GM19240 (cell line): ENCODE data around the gene TJP1.
"Not testable (repeated sequence)": the region's sequence is repeated elsewhere in the genome, so short reads cannot be mapped to it uniquely, and the experiment has no call there.

Experiments used
- DNase-seq: peaks from one replicate; pipeline ENCODE4 v3.0.0; 2011; ENCODE audit warnings: low spot score; ENCODE audit not compliant: insufficient read length

The TJP1 gene

DNA sequence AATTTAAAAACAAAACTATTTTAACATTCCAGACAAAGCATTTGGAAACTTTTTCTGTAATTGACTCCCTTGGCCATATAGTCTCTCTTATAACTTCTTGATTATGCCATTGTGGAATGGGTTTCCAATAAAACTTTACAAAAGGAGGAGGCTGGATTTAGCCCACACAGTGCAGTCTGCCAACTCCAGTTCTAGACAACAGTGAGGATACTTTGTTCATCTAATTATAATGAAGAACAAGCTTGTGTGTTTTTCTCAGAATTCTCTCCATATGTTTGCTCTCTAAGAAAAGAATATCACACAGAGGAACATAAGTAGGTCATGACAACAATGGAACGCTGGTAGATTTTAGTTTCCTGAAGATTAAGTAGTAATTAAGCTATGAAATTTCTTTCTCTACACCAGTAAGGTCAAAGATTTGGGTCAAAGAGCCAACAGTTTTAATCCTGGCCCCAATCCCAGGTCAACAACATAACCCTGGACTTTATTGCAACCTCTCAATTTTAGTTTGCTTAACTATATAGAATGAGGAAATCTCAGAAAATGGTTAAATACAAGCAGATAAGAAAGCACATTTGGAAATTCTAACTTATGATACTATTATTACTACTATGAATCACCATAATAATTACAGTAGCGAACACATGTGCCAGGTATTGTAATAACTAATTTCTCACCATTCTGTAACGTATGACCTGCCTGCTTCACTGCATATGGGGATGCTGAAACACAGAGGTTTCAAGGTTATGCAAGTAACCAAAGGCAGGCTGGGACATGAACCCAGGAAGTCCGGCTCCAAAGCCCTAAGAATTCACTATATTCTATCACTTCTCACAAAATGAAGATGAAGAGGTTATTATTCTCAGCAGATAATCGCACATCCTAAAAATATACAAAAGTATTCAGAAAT lies 65.7 kb downstream of the TJP1 start:
- no peak for DNase-seq

DNA sequence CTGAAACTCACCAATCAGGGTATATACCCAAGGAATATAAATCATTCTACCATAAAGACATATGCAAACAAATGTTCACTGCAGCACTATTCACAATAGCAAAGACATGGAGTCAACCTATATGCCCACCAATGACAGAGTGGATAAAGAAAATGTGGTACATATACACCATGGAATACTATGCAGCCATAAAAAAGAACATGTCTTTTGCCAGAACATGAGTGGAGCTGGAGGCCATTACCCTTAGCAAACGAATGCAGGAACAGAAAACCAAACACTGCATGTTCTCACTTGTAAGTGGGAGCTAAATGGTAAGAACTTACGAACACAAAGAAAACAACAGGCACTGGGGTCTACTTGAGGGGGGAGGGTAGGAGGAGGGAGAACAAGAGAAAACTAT lies 68.3 kb downstream of the TJP1 start:
- not testable (repeated sequence) for DNase-seq

DNA sequence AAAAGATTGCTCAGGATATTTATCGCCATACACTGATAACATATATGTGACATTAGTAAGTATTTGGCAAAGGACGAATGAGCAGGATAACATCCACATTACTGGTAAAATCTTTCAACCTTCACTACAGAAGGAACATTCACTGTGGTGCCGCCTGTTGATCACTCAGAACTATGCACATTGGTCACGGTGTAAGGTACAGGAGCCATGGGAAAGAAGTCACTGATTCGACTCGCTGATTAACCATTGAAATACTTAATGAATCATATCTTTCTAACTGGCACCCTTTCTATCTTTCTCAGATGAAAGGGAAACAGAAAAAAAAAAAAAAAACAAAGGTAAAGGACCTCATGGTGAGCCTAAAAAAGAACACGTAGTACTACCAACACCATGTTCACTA lies 68.8 kb downstream of the TJP1 start:
- no peak for DNase-seq

DNA sequence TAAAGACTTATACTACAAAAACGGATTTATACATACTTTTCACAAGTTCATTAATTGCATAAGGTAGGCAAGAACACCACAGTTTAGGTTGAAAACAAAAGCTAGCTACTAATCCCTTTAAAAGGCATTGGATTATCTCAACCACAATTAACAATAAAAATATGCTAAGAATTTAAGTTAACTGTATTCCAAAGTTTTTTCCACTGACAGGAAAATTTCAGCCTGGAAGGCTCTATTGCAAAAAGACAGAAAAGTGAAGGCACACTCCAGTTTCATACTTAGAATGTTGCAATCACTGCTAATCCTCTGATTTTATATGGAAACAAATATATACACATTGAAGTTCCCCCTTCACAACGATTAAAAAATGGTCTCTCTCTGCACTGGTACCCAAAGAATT lies 71.5 kb downstream of the TJP1 start:
- no peak for DNase-seq

DNA sequence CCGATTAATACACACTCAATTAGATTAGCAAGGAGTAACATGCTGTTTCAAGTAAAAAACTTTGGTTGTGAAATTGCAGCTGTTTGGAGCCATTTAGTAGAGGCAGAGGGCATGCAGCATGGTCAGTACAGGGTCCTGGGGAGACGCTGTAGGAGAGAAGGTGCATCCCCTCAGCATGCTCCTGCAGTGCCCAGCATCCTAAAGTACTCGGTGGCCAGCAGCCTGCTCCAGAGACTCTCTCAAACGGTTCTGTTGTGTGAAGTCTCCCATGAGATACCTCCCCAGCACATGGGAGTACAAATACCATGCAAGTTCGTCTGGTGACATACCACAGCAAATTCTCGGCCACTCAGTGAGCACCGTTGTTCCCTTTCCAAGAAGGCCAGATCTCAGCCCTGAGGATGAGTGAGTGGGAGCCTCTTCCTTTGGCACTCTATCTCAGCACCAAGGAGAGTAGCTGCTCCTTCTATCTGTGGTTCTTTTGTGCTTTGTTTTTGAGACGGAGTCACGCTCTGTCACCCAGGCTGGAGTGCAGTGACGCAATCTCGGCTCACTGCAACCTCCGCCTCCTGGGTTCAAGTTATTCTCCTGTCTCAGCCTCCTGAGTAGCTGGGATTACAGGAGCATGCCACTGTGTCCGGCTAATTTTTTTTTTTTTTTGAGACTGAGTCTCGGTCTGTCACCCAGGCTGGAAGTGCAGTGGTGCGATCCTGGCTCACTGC lies 72.7 kb downstream of the TJP1 start:
- no peak for DNase-seq

DNA sequence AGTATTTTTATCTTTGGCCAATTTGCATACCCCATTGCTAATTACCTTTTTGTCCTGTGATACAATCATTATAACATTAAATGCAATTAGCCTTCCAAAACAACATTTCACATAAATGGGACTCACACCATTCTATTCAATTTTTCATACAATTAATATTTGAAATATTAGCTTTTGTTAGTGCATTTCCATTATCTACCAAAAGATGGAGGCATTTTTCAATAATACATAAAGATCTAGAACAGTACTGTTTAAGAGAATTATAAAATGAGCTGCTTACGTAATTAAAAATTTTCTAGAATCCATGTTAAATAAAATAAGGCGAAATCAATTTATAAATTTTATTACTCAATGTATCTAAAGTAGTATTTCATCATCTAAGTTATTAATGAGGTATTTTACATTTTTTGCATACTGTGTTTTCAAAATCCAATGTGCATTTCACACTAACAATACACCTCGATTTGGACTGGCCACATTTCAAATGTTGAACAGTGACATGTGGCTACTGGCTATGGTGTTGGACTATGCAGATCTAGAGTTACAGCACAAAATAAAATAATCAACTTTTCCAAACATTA lies 74.3 kb downstream of the TJP1 start:
- DNase-seq = no peak

DNA sequence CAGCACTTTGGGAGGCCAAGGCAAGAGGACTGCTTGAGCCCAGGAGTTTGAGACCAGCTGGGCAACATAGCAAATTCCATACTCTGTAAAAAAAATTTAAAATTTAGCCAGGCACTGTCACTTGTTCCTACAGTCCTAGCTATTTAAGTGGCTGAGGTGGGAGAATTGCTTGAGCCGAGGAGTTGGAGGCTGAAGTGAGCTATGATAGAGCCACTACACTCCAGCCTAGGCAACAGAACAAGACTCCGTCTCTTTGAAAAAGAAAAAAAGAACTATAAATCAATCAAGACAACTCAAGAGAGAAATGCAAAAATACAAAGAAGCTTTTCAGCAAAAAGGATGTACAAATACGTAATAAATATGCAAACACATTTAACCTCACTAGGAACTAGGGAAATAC lies 78.8 kb downstream of the TJP1 start:
- no peak for DNase-seq

DNA sequence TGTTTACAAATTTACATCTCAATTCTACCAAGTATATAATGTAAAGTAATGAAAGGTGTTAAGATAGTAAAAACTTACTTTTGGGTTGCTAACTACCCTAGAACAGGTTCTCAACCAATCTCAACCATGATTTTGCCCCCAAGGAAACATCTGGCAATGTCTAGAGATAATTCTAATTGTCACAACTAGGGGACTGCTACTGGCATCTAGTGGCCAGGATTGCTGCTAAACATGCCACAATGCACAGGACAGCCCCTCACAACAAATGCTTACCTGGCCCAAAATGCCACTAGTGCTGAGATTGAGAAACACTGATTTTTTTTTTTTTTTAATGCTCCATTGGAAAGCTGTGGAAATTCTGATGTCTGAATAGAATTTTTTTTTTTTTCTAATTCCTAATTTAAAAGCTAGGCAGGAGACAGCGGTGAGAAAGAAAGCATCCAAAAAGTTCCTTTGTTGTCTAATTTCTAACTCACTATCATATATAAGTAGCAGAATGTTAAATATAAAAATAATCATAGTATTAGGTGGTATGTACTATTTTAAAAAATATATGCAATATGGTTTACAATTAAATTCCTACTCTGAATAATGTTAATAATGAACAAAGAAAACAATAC lies 81.5 kb downstream of the TJP1 start:
- no peak for DNase-seq

DNA sequence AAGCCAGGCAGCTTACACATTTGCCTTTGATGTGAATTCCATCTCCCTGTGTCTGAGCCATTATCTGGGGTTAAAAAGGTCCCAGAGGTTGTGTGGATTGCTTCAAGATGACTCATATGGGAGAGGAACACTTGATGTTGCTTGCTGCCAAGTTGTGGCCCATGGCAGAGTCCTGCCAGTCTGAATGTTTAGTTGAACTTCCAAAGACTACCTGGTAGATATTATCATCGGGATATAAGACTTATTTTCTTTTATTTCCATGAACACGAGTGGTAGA lies 85.6 kb downstream of the TJP1 start:
- no peak for DNase-seq

DNA sequence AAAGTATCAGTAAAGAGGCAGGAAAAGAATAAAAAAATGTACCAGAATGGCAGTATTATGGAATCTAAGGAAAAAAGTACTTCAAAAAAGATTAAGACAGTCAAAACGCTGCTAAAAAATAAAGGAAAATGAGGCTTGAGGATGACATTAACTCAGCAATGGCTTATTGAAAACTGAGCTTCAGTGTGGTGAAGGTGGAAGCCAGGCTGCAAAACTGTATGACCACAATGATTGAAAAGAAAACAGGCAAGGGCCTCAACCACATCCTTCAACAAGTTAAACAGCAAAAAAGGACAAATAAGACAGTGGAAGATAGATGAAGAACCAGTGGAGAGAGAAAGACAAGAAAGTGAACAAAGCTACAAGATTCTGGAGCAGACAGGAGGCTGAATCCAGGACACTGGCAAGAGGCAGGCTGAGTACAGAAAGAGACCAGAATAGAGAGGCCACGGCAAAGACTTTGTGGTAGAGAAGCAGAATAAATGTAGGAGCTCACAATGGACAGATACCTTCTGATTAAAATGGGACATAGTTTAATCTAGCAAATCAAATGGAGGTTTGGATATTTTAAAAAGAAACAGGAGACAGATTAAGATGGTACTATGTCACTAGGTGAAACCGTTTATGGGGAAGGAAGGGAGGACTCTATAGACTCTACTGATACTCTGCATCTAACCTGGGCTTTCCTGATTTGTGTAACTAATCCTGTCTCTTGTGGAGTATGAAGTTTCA lies 86.1 kb downstream of the TJP1 start:
- DNase-seq = no peak

DNA sequence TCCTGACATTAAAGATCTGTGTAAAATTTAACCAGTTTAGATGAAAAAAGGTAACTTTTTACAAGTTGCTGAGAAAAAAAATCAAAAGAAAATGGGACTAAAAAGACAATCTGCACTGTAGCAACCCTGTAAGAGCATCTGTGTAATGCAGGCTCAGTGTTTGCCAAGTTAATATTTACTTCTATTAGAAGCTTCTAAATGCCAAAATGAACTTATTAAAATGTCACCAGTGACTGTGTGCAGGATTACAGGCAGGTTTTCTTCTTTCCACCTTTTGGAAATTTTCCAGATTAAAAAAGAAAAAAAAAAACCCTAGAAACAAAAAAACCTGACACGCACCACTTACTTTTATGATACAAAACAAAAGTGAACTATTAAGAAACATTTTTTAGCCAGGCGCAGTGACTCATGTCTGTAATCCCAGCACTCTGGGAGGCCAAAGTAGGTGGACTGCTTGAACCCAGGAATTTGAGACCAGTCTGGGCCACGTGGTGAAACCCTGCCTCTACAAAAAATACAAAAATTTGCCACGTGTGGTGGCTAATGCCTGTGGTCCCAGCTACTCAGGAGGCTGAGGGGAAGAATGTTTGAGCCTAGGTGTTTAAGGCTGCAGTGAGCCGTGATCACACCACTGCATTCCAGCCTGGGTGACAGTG lies 87.2 kb downstream of the TJP1 start:
- DNase-seq = no peak

DNA sequence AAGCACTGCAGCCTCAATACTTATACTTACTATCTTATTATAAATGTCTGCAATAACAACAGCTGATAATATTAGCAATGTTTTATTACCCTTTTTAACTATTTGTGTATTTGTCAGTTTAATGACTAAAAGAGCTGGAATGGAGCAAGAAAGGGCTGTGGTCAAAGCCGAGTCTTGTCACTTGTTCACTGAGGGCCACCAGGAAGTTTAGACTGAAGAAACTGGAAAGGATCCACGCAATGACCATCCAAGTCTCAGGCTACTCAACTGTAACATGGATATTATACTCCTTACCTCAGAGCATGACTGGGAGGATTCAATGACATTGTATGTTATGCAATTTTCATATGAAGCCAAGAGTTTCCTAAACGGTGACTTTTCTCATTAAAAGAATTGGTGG lies 90.4 kb downstream of the TJP1 start:
- no peak for DNase-seq

DNA sequence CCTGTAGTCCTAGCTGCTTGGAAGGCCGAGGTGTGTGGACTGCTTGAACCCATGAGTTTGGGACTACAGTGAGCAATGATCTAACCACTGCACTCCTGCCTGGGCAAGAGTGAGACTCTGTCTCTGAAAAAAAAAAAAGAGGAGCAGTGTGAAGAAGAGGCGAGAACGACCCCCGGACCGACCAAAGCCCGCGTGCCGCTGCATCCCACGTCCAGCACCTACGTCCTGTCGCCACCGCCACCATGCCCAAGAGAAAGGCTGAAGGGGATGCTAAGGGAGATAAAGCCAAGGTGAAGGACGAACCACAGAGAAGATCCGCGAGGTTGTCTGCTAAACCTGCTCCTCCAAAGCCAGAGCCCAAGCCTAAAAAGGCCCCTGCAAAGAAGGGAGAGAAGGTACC lies 91.8 kb downstream of the TJP1 start:
- not testable (repeated sequence) for DNase-seq

DNA sequence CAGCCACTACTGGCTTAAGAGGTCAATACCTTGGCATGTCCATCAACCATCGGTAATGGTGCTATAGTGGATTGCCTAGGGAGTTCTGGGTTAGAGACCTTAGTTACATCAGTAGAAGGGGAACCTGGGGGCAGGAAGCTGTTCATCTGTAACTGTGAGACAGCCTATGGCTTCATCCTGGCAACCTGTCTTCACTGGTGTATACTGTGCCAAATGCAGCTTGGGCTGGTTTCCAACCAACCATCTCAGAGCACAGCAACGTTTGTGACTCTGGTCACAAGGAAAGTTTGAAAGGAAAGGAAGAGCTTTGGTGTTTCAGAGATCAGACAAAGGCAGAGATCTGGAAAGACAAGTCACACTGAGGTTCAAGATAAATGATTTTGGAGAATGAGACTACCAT lies 93.8 kb downstream of the TJP1 start:
- DNase-seq = no peak

DNA sequence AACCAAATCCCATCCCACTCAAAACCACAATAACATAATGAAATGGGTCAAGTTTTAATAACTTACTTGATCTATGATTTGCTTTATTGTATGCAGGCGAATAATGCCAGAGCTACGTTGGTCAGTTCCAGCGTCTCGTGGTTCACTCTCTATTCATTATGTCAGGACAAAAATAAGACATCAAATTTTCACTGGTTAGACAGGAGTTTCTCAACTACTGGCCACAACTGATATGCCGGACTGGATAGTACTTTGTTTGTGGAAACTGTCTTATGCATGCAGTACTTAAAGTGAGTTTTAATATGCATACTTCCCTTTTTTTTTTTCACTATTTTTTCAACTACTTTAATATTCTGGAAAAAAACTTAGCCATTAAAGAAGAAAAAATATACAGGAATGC lies 94.4 kb downstream of the TJP1 start:
- DNase-seq = no peak

DNA sequence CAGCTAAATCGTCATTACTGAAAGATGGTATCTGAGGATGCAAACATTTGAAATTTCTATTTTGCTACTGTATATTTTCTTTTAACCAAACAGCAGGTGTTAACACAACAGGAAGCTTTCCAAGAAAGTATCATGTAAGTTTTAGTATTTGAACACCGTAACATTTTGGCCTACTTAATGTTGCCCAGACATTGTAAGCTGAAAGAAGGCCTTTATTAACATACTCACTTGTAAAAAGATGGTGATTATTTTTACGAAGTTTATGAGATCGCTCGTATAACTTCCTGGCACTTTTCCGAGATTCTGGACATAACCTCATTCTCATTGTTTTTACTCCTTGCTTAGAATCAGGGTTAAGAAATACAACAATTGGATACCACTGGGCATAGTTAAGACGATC lies 95.7 kb downstream of the TJP1 start:
- no peak for DNase-seq

DNA sequence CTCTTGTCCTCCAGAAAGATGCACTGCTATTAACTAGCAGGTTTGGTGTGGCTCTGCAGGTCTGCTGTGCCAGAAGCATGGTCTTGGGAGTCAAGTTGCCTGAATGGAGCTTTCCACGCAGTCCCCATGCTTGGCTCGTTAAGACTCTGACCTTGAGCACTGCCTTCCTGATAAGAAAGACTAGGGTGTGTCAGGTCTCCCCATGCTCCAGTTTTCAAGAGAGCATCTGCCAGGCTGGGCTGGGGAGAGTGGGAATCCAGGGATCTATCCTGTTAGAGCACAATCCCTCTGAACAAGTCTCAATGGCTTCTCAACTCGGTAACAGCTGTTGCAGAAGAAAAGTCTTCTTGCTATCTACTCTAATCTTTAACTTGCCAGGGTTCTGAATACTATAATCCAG lies 98.2 kb downstream of the TJP1 start:
- no peak for DNase-seq

DNA sequence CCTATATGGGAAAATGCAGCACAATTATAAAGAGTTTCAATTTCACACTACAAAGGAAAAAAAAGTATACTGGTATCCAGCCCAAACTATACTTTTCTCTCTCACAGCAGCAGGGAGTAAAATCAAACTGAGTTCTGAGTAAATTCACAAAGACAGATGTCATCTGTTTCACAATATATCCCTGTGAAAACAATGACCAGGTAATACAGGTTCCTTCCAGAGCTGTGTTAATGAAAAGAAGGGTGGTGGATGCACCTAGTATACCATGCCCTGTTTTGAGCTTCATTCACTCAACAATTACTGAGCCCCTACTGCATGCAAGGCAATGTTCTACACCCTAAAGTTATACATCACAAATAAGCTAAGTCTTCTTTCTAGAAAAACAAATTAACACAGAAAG lies 108.5 kb downstream of the TJP1 start:
- DNase-seq = no peak

DNA sequence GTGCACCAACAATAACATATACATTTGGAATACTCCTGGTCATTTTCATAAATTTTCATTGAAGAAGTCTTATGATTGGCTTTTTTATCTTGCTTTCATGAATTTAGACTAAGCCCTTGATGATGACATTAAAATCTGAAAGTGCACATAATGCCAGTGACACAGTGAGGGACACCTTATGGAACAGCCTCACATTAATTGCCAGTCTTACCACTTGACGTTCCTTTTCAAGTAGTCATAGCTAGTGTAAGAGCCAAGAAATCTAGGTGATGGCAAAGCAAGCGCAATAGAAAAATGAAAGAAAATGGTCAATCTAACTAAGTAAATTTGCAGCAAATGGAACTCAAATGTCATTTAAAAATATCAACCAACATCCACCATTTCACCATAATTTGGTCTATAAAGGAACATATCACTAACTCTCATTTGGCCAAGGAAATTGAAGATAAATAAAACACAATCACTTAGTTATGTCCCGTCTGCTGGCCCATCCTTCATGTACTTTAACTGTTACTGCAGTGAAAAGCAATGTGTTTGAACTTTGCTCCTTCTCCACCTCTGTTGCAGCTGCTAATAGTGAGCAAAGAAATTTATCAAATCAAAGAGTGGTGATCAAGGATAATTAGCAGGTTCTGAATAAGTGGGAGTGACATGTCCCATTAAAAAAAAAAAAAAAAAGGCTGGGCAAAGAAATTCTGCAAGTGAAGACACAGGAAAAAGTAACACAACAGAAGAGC lies 110.0 kb downstream of the TJP1 start:
- no peak for DNase-seq

DNA sequence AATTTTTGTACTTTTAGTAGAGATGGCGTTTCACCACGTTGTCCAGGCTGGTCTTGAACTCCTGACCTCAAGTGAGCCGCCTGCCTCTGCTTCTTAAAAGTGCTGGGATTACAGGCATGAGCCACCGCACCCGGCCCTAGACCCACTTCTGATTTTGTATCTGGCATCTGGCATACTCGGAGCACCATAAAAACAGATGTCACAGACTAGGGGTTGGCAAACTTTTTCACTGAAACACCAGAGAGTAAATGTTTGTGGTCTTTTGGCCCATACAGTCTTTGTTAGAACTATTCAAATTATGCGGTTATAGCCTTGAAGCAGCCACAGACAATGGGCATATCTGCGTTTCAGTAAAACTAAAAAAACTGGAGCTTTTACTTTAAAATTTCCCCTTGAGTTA lies 110.7 kb downstream of the TJP1 start:
- DNase-seq = no peak
